Activated naive CD4-positive, alpha-beta T cell treated with anti-CD3 and anti-CD28 coated beads, Interleukin-2, amount 50 U/mL, for 24 hours (primary cell): ENCODE measurements around the gene PITPNC1.

Source experiments
- H3K27ac Mint-ChIP-seq: one replicate; pipeline ENCODE4 v1.8.0; 2021; ENCODE audit warnings: mild to moderate bottlenecking, mixed read lengths
- H3K27me3 Mint-ChIP-seq: one replicate; pipeline ENCODE4 v1.8.0; 2021; ENCODE audit warnings: mixed read lengths
- H3K36me3 Mint-ChIP-seq: one replicate; pipeline ENCODE4 v1.8.0; 2021; ENCODE audit warnings: mixed read lengths
- H3K4me1 Mint-ChIP-seq: one replicate; pipeline ENCODE4 v1.8.0; 2021; ENCODE audit warnings: mixed read lengths
- H3K4me3 Mint-ChIP-seq: one replicate; pipeline ENCODE4 v1.8.0; 2021; ENCODE audit warnings: mild to moderate bottlenecking, mixed read lengths
- H3K9me3 Mint-ChIP-seq: one replicate; pipeline ENCODE4 v1.8.0; 2021; ENCODE audit warnings: mixed read lengths

Gene PITPNC1

GRCh38 chr17:67362173-67362572, 14.9 kb upstream of the PITPNC1 start:
- Mint-ChIP-seq H3K36me3 (peaks cover 24% of the 10 kb centered on the region), H3K4me1 (peaks cover 81% of the 10 kb centered on the region), H3K9me3 (no peaks in the 10 kb centered on the region), H3K27me3 (no peaks in the 10 kb centered on the region), H3K4me3 (peak overlapping the region; percentile 63), H3K27ac (peak overlapping the region; percentile 65)

GRCh38 chr17:67364847-67365737, 12.0 kb upstream of the PITPNC1 start:
- Mint-ChIP-seq H3K36me3 (peaks cover 23% of the 10 kb centered on the region), H3K27ac (peak overlapping the region; percentile 99), H3K27me3 (no peaks in the 10 kb centered on the region), H3K9me3 (no peaks in the 10 kb centered on the region), H3K4me3 (peak overlapping the region; percentile 99), H3K4me1 (peaks cover 56% of the 10 kb centered on the region)

- Mint-ChIP-seq H3K27ac (peak overlapping the region; percentile 99), H3K27me3 (no peaks in the 10 kb centered on the region), H3K4me3 (peak overlapping the region; percentile 99), H3K36me3 (peaks cover 18% of the 10 kb centered on the region), H3K9me3 (no peaks in the 10 kb centered on the region), H3K4me1 (peaks cover 50% of the 10 kb centered on the region)
These were observed 11.3 kb upstream of the PITPNC1 start for GRCh38 chr17:67365738-67366192.

GRCh38 chr17:67366193-67367157, 10.6 kb upstream of the PITPNC1 start, which contains the start of gene PSMD12:
PSMD12 (minus strand) TSS chr17:67366577; CDS start chr17:67366519, 58 bp downstream.
- peaks cover 42% of the 10 kb centered on the region for H3K4me1 Mint-ChIP-seq
- peaks cover 14% of the 10 kb centered on the region for H3K36me3 Mint-ChIP-seq
- no peaks in the 10 kb centered on the region for H3K9me3 Mint-ChIP-seq
- peak within 1 kb of the TSS; percentile 99 for H3K4me3 Mint-ChIP-seq
- H3K27me3 Mint-ChIP-seq, result no peaks in the 10 kb centered on the region
- H3K27ac Mint-ChIP-seq, result peak within 1 kb of the TSS; percentile 99

- Mint-ChIP-seq H3K4me1 (peaks cover 21% of the 10 kb centered on the region), H3K27ac (no peak overlapping the region), H3K4me3 (no peak overlapping the region), H3K36me3 (peaks cover 6% of the 10 kb centered on the region), H3K9me3 (no peaks in the 10 kb centered on the region), H3K27me3 (no peaks in the 10 kb centered on the region)
These were observed 7.4 kb upstream of the PITPNC1 start for GRCh38 chr17:67369676-67370075.

GRCh38 chr17:67372751-67373150, 4.3 kb upstream of the PITPNC1 start:
- no peak overlapping the region for H3K4me3 Mint-ChIP-seq
- no peaks in the 10 kb centered on the region for H3K36me3 Mint-ChIP-seq
- H3K9me3 Mint-ChIP-seq, result no peaks in the 10 kb centered on the region
- peaks cover 22% of the 10 kb centered on the region for H3K4me1 Mint-ChIP-seq
- no peak overlapping the region for H3K27ac Mint-ChIP-seq
- H3K27me3 Mint-ChIP-seq, result no peaks in the 10 kb centered on the region

GRCh38 chr17:67374329-67375053, 2.6 kb upstream of the PITPNC1 start:
- Mint-ChIP-seq H3K4me3 (peak overlapping the region; percentile 54), H3K4me1 (peaks cover 28% of the 10 kb centered on the region), H3K27ac (peak overlapping the region; percentile 56), H3K36me3 (no peaks in the 10 kb centered on the region), H3K9me3 (no peaks in the 10 kb centered on the region), H3K27me3 (no peaks in the 10 kb centered on the region)

GRCh38 chr17:67375054-67375427, 2.0 kb upstream of the PITPNC1 start:
- H3K27ac Mint-ChIP-seq, result peak overlapping the region; percentile 56
- no peaks in the 10 kb centered on the region for H3K27me3 Mint-ChIP-seq
- H3K36me3 Mint-ChIP-seq, result no peaks in the 10 kb centered on the region
- no peaks in the 10 kb centered on the region for H3K9me3 Mint-ChIP-seq
- peak overlapping the region; percentile 54 for H3K4me3 Mint-ChIP-seq
- peaks cover 34% of the 10 kb centered on the region for H3K4me1 Mint-ChIP-seq

- Mint-ChIP-seq H3K9me3 (no peaks in the 10 kb centered on the region), H3K4me3 (peak overlapping the region; percentile 33), H3K27ac (peak overlapping the region; percentile 23), H3K36me3 (no peaks in the 10 kb centered on the region), H3K27me3 (no peaks in the 10 kb centered on the region), H3K4me1 (peaks cover 39% of the 10 kb centered on the region)
These were observed 1.4 kb upstream of the PITPNC1 start for GRCh38 chr17:67375716-67376115.

- Mint-ChIP-seq H3K9me3 (no peaks in the 10 kb centered on the region), H3K27ac (peak overlapping the region; percentile 90), H3K4me3 (peak overlapping the region; percentile 88), H3K4me1 (peaks cover 41% of the 10 kb centered on the region), H3K36me3 (no peaks in the 10 kb centered on the region), H3K27me3 (no peaks in the 10 kb centered on the region)
These were observed 705 bp upstream of the PITPNC1 start for GRCh38 chr17:67376415-67376736.

- peaks cover 55% of the 10 kb centered on the region for H3K4me1 Mint-ChIP-seq
These were observed 690 bp downstream of the PITPNC1 start for GRCh38 chr17:67377488-67378453.

GRCh38 chr17:67378454-67379250, 1.6 kb downstream of the PITPNC1 start:
- Mint-ChIP-seq H3K27ac (peak overlapping the region; percentile 97), H3K9me3 (no peaks in the 10 kb centered on the region), H3K4me1 (peaks cover 62% of the 10 kb centered on the region), H3K4me3 (peak overlapping the region; percentile 89), H3K36me3 (peaks cover 3% of the 10 kb centered on the region), H3K27me3 (no peaks in the 10 kb centered on the region)

More at GRCh38 chr17:67377488-67378453, 690 bp downstream of the PITPNC1 start:
- Mint-ChIP-seq H3K27me3 (no peaks in the 10 kb centered on the region), H3K9me3 (no peaks in the 10 kb centered on the region), H3K4me3 (peak overlapping the region; percentile 89), H3K27ac (peak overlapping the region; percentile 83), H3K36me3 (peaks cover 3% of the 10 kb centered on the region)

- peak overlapping the region; percentile 89 for H3K4me3 Mint-ChIP-seq
- H3K4me1 Mint-ChIP-seq, result peaks cover 67% of the 10 kb centered on the region
- peak overlapping the region; percentile 97 for H3K27ac Mint-ChIP-seq
- H3K27me3 Mint-ChIP-seq, result no peaks in the 10 kb centered on the region
- H3K9me3 Mint-ChIP-seq, result no peaks in the 10 kb centered on the region
- H3K36me3 Mint-ChIP-seq, result peaks cover 3% of the 10 kb centered on the region
These were observed 2.2 kb downstream of the PITPNC1 start for GRCh38 chr17:67379251-67379630.

GRCh38 chr17:67381929-67382257, 4.8 kb downstream of the PITPNC1 start:
- Mint-ChIP-seq H3K4me3 (peak overlapping the region; percentile 47), H3K36me3 (peaks cover 3% of the 10 kb centered on the region), H3K9me3 (no peaks in the 10 kb centered on the region), H3K27me3 (no peaks in the 10 kb centered on the region), H3K4me1 (peaks cover 59% of the 10 kb centered on the region), H3K27ac (peak overlapping the region; percentile 94)
